DOHH2 (cell line): Measurements from ENCODE around the gene PAGR1.
"Not testable (repeated sequence)": the region's sequence is repeated elsewhere in the genome, so short reads cannot be mapped to it uniquely, and the experiment has no call there.

Source experiments
- H3F3A ChIP-seq: fragments of 200-600 bp; sonication (generic), shearing (Covaris generic); 2 replicates; pipeline ENCODE4 v1.6.0; 2016; ENCODE audit warnings: antibody characterized with exemption, mild to moderate bottlenecking; ENCODE audit not compliant: control insufficient read depth, insufficient read depth
- H3K27ac ChIP-seq: fragments of 200-600 bp; sonication (generic); 2 replicates; pipeline ENCODE4 v1.5.1; 2014; ENCODE audit warnings: low read depth, mild to moderate bottlenecking, low read length, moderate library complexity
- H3K27me3 ChIP-seq: fragments of 200-600 bp; sonication (generic); 2 replicates; pipeline ENCODE4 v1.6.1; 2014; ENCODE audit warnings: mild to moderate bottlenecking, low read length, mixed read lengths; ENCODE audit not compliant: control insufficient read depth
- H3K36me3 ChIP-seq: fragments of 200-600 bp; sonication (generic); 2 replicates; pipeline ENCODE4 v1.6.1; 2014; ENCODE audit warnings: mild to moderate bottlenecking, low read length, moderate library complexity, mixed read lengths; ENCODE audit not compliant: control insufficient read depth
- H3K4me1 ChIP-seq: fragments of 200-600 bp; sonication (generic); 2 replicates; pipeline ENCODE4 v1.6.1; 2014; ENCODE audit warnings: mild to moderate bottlenecking, low read length, mixed read lengths; ENCODE audit not compliant: control insufficient read depth
- H3K4me2 ChIP-seq: fragments of 200-600 bp; sonication (generic); 2 replicates; pipeline ENCODE4 v1.6.0; 2014; ENCODE audit warnings: mild to moderate bottlenecking, low read length, moderate library complexity
- H3K4me3 ChIP-seq: fragments of 200-600 bp; sonication (generic); 2 replicates; pipeline ENCODE4 v1.5.1; 2014; ENCODE audit warnings: mild to moderate bottlenecking, low read length, mixed read lengths
- H3K79me2 ChIP-seq: fragments of 200-600 bp; sonication (generic); 2 replicates; pipeline ENCODE4 v1.6.1; 2014; ENCODE audit warnings: mild to moderate bottlenecking, low read length, mixed read lengths; ENCODE audit not compliant: control insufficient read depth
- H3K9me2 ChIP-seq: fragments of 200-600 bp; sonication (generic); replicated peaks from 2 replicates; pipeline ENCODE4 v1.6.1; 2014; ENCODE audit warnings: mild to moderate bottlenecking, low read length, mixed read lengths; ENCODE audit not compliant: control insufficient read depth
- H3K9me3 ChIP-seq: fragments of 200-600 bp; sonication (generic); 2 replicates; pipeline ENCODE4 v1.6.1; 2014; ENCODE audit warnings: antibody characterized with exemption, low read length, mixed read lengths; ENCODE audit not compliant: control insufficient read depth, insufficient read depth
- H4K20me1 ChIP-seq: fragments of 200-600 bp; sonication (generic); 2 replicates; pipeline ENCODE4 v1.6.0; 2014; ENCODE audit warnings: low read depth, mild to moderate bottlenecking, antibody characterized with exemption, low read length, moderate library complexity; ENCODE audit not compliant: control insufficient read depth, insufficient read depth
- CTCF ChIP-seq: fragments of 200-600 bp; sonication (generic); IDR thresholded peaks from one replicate; pipeline ENCODE4 v1.5.1; 2014; ENCODE audit warnings: antibody characterized with exemption, mild to moderate bottlenecking, low read depth, low read length; ENCODE audit not compliant: poor library complexity, severe bottlenecking
- EZH2phosphoT487 ChIP-seq: fragments of 200-600 bp; sonication (generic); IDR thresholded peaks from 2 replicates; pipeline ENCODE4 v1.6.1; 2017; ENCODE audit warnings: borderline replicate concordance, mild to moderate bottlenecking, antibody characterized with exemption, low read length, moderate library complexity, mixed read lengths

Gene PAGR1

GRCh38 chr16:29864205-29864604 is 48.3 kb downstream of the PAGR1 start:
- no peaks in the 10 kb centered on the region for H4K20me1 ChIP-seq
- H3F3A ChIP-seq, result no peaks in the 10 kb centered on the region
- H3K36me3 ChIP-seq, result peaks cover 16% of the 10 kb centered on the region
- peaks cover 9% of the 10 kb centered on the region for H3K4me1 ChIP-seq
- H3K9me3 ChIP-seq, result no peaks in the 10 kb centered on the region
- TF ChIP-seq CTCF, result no peak
- TF ChIP-seq EZH2phosphoT487, result no peak
- H3K9me2 ChIP-seq, result no peaks in the 10 kb centered on the region
- H3K27me3 ChIP-seq, result peaks cover 5% of the 10 kb centered on the region; the same call in 1 of the 2 replicates
- H3K4me2 ChIP-seq, result no peak overlapping the region
- H3K4me3 ChIP-seq, result no peak overlapping the region
- H3K79me2 ChIP-seq, result peaks cover 21% of the 10 kb centered on the region
- H3K27ac ChIP-seq, result no peak overlapping the region

DNA sequence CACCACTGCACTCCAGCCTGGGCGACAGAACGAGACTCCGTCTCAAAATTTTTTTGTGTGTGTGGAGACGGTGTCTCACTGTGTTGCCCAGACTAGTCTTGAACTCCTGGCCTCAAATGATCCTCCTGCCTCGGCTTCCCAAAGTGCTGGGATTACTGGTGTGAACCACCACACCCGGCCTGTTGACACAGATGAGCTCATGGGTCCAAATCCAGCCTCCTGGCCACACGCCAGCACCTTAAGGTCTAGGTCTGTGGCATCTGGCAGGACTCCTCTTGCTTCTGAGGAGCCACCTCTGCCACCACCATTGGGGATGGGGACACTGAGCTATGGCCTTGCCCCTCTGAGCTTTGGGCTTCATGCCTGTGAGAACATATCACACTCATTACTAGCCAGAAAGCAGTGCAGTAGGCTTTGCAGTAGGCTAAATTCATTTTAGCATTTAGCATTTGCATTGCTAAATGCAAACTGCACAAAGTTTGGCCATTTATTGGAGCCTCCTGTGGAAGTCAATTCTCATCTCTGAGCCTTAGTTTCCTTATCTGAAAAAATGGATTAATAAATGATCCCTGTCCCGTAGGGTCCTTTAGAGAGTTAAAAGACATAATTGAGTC is 52.6 kb downstream of the PAGR1 start:
- TF ChIP-seq CTCF (no peak), EZH2phosphoT487 (no peak)
- no peak overlapping the region for H3K27ac ChIP-seq
- no peaks in the 10 kb centered on the region for H3K36me3 ChIP-seq
- peaks cover 5% of the 10 kb centered on the region; the same call in 1 of the 2 replicates for H3K27me3 ChIP-seq
- H3K4me2 ChIP-seq, result no peak overlapping the region
- H3F3A ChIP-seq, result no peaks in the 10 kb centered on the region
- no peaks in the 10 kb centered on the region for H3K9me2 ChIP-seq
- no peaks in the 10 kb centered on the region for H3K79me2 ChIP-seq
- peaks cover 4% of the 10 kb centered on the region for H3K4me1 ChIP-seq
- no peak overlapping the region for H3K4me3 ChIP-seq
- no peaks in the 10 kb centered on the region for H3K9me3 ChIP-seq
- no peaks in the 10 kb centered on the region for H4K20me1 ChIP-seq

GRCh38 chr16:29869067-29869466 is 53.1 kb downstream of the PAGR1 start:
- not testable (repeated sequence) for H4K20me1 ChIP-seq, H3K79me2 ChIP-seq, H3K4me1 ChIP-seq, H3K9me2 ChIP-seq, H3K27me3 ChIP-seq, H3K27ac ChIP-seq, H3F3A ChIP-seq, H3K4me3 ChIP-seq, H3K4me2 ChIP-seq, H3K36me3 ChIP-seq, H3K9me3 ChIP-seq
